Measurements from ENCODE around the gene EFNB1. TPM values are rescaled to one million over a fixed set of nuclear protein-coding genes. Genes with fewer than 3 reads are reported as not detected.
"Not testable (repeated sequence)": the region's sequence is repeated elsewhere in the genome, so short reads cannot be mapped to it uniquely, and the experiment has no call there.

Gene EFNB1
- total and polyA plus RNA-seq, 2 of the 8 experiments (the other 6 are each of a cell fraction or from before 2014, with no cell fraction given) = 2.3 to 5.4 TPM

DNA sequence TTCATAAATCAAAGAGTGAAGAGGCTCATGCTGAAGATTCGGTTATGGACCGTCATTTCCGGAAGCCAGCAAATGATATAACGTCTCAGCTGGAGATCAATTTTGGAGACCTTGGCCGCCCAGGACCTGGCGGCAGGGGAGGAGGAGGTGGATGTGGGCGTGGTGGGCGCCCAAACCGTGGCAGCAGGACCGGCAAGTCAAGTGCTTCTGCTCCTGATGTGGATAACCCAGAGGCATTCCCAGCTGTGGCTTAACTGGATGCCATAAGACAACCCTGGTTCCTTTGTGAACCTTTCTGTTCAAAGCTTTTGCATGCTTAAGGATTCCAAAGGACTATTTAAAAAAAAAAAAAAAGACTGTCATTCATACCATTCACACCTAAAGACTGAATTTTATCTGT lies 44.0 kb upstream of the EFNB1 start (continued):
- no peak for TF ChIP-seq SP1 (IDR thresholded peaks at IDR 0.05; ENCODE audit: low read depth, low read length)

DNA sequence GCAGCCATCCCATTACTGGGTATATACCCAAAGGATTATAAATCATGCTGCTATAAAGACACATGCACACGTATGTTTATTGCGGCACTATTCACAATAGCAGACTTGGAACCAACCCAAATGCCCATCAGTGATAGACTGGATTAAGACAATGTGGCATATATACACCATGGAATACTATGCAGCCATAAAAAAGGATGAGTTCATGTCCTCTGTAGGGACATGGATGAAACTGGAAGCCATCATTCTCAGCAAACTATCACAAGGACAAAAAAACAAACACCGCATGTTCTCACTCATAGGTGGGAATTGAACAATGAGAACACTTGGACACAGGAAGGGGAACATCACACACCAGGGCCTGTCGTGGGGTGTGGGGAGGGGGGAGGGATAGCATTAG lies 42.2 kb upstream of the EFNB1 start:
- H3K36me3 ChIP-seq (ENCODE audit: control insufficient read depth in 2 of 4, insufficient read depth in 4 of 4, low read length in 3 of 4); H3K9me3 ChIP-seq (ENCODE audit: insufficient read depth in 2 of 2, low read depth in 1 of 2, low read length in 1 of 2); H2AFZ ChIP-seq (ENCODE audit: low read length); H3K18ac ChIP-seq (ENCODE audit: extremely low read depth, low read length); H3K27ac ChIP-seq (ENCODE audit: low read depth, low read length); H3K4ac ChIP-seq (replicated peaks; ENCODE audit: insufficient read length, low read depth, low read length); FAIRE-seq; H3K23me2 ChIP-seq (ENCODE audit: low read depth, low read length); H2AK5ac ChIP-seq (ENCODE audit: low read depth, low read length); H3K23ac ChIP-seq (ENCODE audit: insufficient read length); H4K8ac ChIP-seq (ENCODE audit: extremely low read depth, insufficient read depth, low read length); H3K4me3 ChIP-seq (ENCODE audit: extremely low read depth in 1 of 4, insufficient read depth in 2 of 4, low read depth in 3 of 4, low read length in 4 of 4); H2BK12ac ChIP-seq (ENCODE audit: low read depth, low read length); H3K79me2 ChIP-seq (ENCODE audit: control insufficient read depth in 1 of 2, insufficient read depth in 2 of 2, low read length in 2 of 2); H4K20me1 ChIP-seq (replicated peaks in 1 of 2; ENCODE audit: control insufficient read depth in 1 of 2, insufficient read depth in 2 of 2, low read length in 2 of 2); H2BK15ac ChIP-seq (ENCODE audit: low read length); H3K56ac ChIP-seq (replicated peaks; ENCODE audit: insufficient read length, low read depth, low read length); H2BK120ac ChIP-seq (replicated peaks; ENCODE audit: low read depth, low read length); H4K91ac ChIP-seq (replicated peaks; ENCODE audit: insufficient read length, low read length); H2BK5ac ChIP-seq (ENCODE audit: low read depth, low read length); H3K4me1 ChIP-seq (replicated peaks in 1 of 4; ENCODE audit: control insufficient read depth in 3 of 4, insufficient read depth in 4 of 4, low read length in 3 of 4); H2BK20ac ChIP-seq (ENCODE audit: low read length); CTCF ChIA-PET (ENCODE audit: partially characterized antibody); H3K9ac ChIP-seq (replicated peaks in 1 of 4; ENCODE audit: extremely low read depth in 1 of 4, low read depth in 3 of 4, low read length in 3 of 4); H4K5ac ChIP-seq (ENCODE audit: insufficient read length, low read depth, low read length); H3K79me1 ChIP-seq (ENCODE audit: low read depth, low read length); H3K27me3 ChIP-seq (replicated peaks in 1 of 4; ENCODE audit: control insufficient read depth in 3 of 4, extremely low read depth in 1 of 4, insufficient read depth in 3 of 4, low read length in 3 of 4); DNase-seq (ENCODE audit: low read depth in 1 of 2, low spot score in 2 of 2); H3K4me2 ChIP-seq (ENCODE audit: insufficient read depth in 1 of 2, low read depth in 2 of 2, low read length in 2 of 2); POLR2A ChIA-PET (ENCODE audit: partially characterized antibody); H3K14ac ChIP-seq (ENCODE audit: insufficient read length): not testable (repeated sequence)
- WGBS, 2 experiments (ENCODE audit: extremely low coverage in 1 of 2, insufficient coverage in 1 of 2, insufficient read length in 1 of 2, insufficient replicate concordance in 2 of 2, low coverage in 1 of 2, low lambda C conversion rate in 2 of 2, missing lambda C conversion rate in 1 of 2) = 90% methylated on average over 3 of the region's 4 CpGs; no CpG with 5 or more reads in 1 of the 2 experiments
